Neural cell (in vitro differentiated cells): ENCODE data around the gene RBMS3. TPM values are rescaled to one million over a fixed set of nuclear protein-coding genes. Genes with fewer than 3 reads are reported as not detected.

Experiments
- H2AFZ ChIP-seq: fragments of 200-600, 300-800 bp; sonication (generic), shearing (Covaris generic); 2 replicates; pipeline ENCODE4 v1.6.0; 2014; ENCODE audit warnings: low read depth, mild to moderate bottlenecking, antibody characterized with exemption, low read length, moderate library complexity
- H3F3A ChIP-seq: fragments of 200-600 bp; shearing (Covaris generic); 2 replicates; pipeline ENCODE4 v1.6.1; 2016; ENCODE audit warnings: mild to moderate bottlenecking, moderate library complexity, mixed read lengths, antibody characterized with exemption, low read length; ENCODE audit not compliant: insufficient read depth, poor library complexity, severe bottlenecking
- H3K27ac ChIP-seq: fragments of 200-600, 300-800 bp; sonication (generic), shearing (Covaris generic); 2 replicates; pipeline ENCODE4 v1.5.1; 2014; ENCODE audit warnings: mild to moderate bottlenecking, low read length, moderate library complexity
- H3K27me3 ChIP-seq: fragments of 300-800, 200-600 bp; sonication (generic), shearing (Covaris generic); 2 replicates; pipeline ENCODE4 v1.6.0; 2014; ENCODE audit warnings: mild to moderate bottlenecking, low read depth, low read length, moderate library complexity; ENCODE audit not compliant: insufficient read depth
- H3K36me3 ChIP-seq: fragments of 300-800, 200-600 bp; sonication (generic), shearing (Covaris generic); 2 replicates; pipeline ENCODE4 v1.5.1; 2014; ENCODE audit warnings: mild to moderate bottlenecking, antibody characterized with exemption, low read length, moderate library complexity; ENCODE audit not compliant: insufficient read depth
- H3K4me2 ChIP-seq: fragments of 300-800, 200-600 bp; sonication (generic), shearing (Covaris generic); 2 replicates; pipeline ENCODE4 v1.6.0; 2014; ENCODE audit warnings: mild to moderate bottlenecking, low read length
- H3K4me3 ChIP-seq: fragments of 300-800, 200-600 bp; sonication (generic), shearing (Covaris generic); 2 replicates; pipeline ENCODE4 v1.5.1; 2014; ENCODE audit warnings: mild to moderate bottlenecking, low read length, moderate library complexity
- H3K79me2 ChIP-seq: fragments of 200-600 bp; shearing (Covaris generic); replicated peaks from 2 replicates; pipeline ENCODE4 v1.6.0; 2014; ENCODE audit warnings: mild to moderate bottlenecking, low read length, moderate library complexity; ENCODE audit not compliant: insufficient read depth
- H3K9ac ChIP-seq: fragments of 300-800, 200-600 bp; sonication (generic), shearing (Covaris generic); 2 replicates; pipeline ENCODE4 v1.6.1; 2016; ENCODE audit warnings: mild to moderate bottlenecking, low read length, mixed read lengths
- H3K9me2 ChIP-seq: fragments of 200-600 bp; shearing (Covaris generic); 2 replicates; pipeline ENCODE4 v1.6.1; 2016; ENCODE audit warnings: mild to moderate bottlenecking, low read length, mixed read lengths; ENCODE audit not compliant: insufficient read depth
- H3K9me3 ChIP-seq: fragments of 200-600, 300-800 bp; sonication (generic), shearing (Covaris generic); 2 replicates; pipeline ENCODE4 v1.6.1; 2016; ENCODE audit warnings: mild to moderate bottlenecking, mixed run types, low read length, moderate library complexity, mixed read lengths
- H4K20me1 ChIP-seq: fragments of 200-600 bp; shearing (Covaris generic); 2 replicates; pipeline ENCODE4 v1.6.1; 2016; ENCODE audit warnings: mild to moderate bottlenecking, mixed run types; ENCODE audit not compliant: insufficient read depth
- EP300 ChIP-seq: fragments of 450-650 bp; conservative IDR thresholded peaks from 2 replicates; pipeline ENCODE4 v1.6.1; 2014; ENCODE audit warnings: antibody characterized with exemption, mild to moderate bottlenecking, moderate library complexity; ENCODE audit not compliant: poor library complexity, severe bottlenecking
- EZH2 ChIP-seq: fragments of 200-600, 300-800 bp; shearing (Covaris generic), sonication (generic); IDR thresholded peaks from 2 replicates; pipeline ENCODE4 v1.6.1; 2014; ENCODE audit warnings: antibody characterized with exemption, low read length, borderline replicate concordance, mild to moderate bottlenecking; ENCODE audit not compliant: insufficient read depth, poor library complexity, severe bottlenecking
- MXI1 ChIP-seq: fragments of 450-650 bp; conservative IDR thresholded peaks from 2 replicates; pipeline ENCODE4 v1.6.1; 2014; ENCODE audit warnings: antibody characterized with exemption, mild to moderate bottlenecking; ENCODE audit not compliant: poor library complexity, severe bottlenecking
- POLR2AphosphoS5 ChIP-seq: IDR thresholded peaks from 2 replicates; pipeline ENCODE4 v1.6.1; 2012
- RAD21 ChIP-seq: fragments of 450-650 bp; conservative IDR thresholded peaks from 2 replicates; pipeline ENCODE4 v1.6.1; 2014; ENCODE audit warnings: antibody characterized with exemption, mild to moderate bottlenecking, moderate library complexity
- SMC3 ChIP-seq: fragments of 450-650 bp; conservative IDR thresholded peaks from 2 replicates; pipeline ENCODE4 v1.6.1; 2014; ENCODE audit warnings: antibody characterized with exemption, mild to moderate bottlenecking, moderate library complexity; ENCODE audit not compliant: poor library complexity
- TAF1 ChIP-seq: IDR thresholded peaks from 2 replicates; pipeline ENCODE4 v1.6.1; 2012; ENCODE audit warnings: low read depth
- polyA plus RNA-seq: library from polyadenylated mRNA; depleted of rRNA; stranded (reverse); fragments of >200 nt; gene quantifications from 2 replicates; pipeline ENCODE4 v1.2.3, GENCODE V29; 2014
- TF ChIP-seq, protein P1 (sequence below): IDR thresholded peaks from 2 replicates; pipeline ENCODE4 v1.6.1; 2012; ENCODE audit warnings: borderline replicate concordance
- TF ChIP-seq, protein P2 (sequence below): fragments of 450-650 bp; IDR thresholded peaks from 2 replicates; pipeline ENCODE4 v1.5.1; 2014; ENCODE audit warnings: antibody characterized with exemption, mild to moderate bottlenecking, moderate library complexity; ENCODE audit not compliant: poor library complexity, severe bottlenecking

The RBMS3 gene
- polyA plus RNA-seq, 1 donor from 2014 or later, result 0.53 TPM

DNA sequence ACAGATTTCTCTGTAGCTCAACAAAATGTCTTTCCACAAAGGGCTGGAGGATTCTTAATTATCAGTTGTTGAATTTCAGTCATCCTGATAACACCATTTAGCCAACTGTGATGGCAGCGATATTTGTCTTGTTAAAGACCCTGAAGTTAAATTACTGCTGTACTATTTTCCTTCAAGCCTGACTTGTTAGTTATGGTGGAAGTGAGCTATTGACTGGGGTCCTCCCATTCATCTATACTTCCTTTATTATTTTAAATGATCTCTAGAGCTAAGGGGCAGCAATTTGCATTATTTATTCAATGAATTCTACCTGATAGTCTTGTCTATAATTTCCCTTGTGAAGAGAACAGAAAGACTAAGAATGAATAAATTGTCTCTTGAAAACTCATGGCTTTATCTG lies 64.1 kb downstream of the RBMS3 start:
- Histone ChIP-seq H3K9ac (no peak overlapping the region), H2AFZ (no peak overlapping the region), H3K4me3 (no peak overlapping the region), H3K27ac (peak overlapping the region; percentile 41), H3F3A (peaks cover 4% of the 10 kb centered on the region), H3K79me2 (no peaks in the 10 kb centered on the region), H4K20me1 (no peaks in the 10 kb centered on the region), H3K9me3 (no peaks in the 10 kb centered on the region), H3K4me2 (peak overlapping the region; percentile 8), H3K9me2 (no peaks in the 10 kb centered on the region), H3K36me3 (no peaks in the 10 kb centered on the region), H3K27me3 (no peaks in the 10 kb centered on the region)
- TF ChIP-seq RAD21 (no peak), MXI1 (no peak), POLR2AphosphoS5 (no peak), EP300 (no peak), EZH2 (no peak), SMC3 (no peak), TAF1 (no peak)
- TF ChIP-seq, protein P1, sequence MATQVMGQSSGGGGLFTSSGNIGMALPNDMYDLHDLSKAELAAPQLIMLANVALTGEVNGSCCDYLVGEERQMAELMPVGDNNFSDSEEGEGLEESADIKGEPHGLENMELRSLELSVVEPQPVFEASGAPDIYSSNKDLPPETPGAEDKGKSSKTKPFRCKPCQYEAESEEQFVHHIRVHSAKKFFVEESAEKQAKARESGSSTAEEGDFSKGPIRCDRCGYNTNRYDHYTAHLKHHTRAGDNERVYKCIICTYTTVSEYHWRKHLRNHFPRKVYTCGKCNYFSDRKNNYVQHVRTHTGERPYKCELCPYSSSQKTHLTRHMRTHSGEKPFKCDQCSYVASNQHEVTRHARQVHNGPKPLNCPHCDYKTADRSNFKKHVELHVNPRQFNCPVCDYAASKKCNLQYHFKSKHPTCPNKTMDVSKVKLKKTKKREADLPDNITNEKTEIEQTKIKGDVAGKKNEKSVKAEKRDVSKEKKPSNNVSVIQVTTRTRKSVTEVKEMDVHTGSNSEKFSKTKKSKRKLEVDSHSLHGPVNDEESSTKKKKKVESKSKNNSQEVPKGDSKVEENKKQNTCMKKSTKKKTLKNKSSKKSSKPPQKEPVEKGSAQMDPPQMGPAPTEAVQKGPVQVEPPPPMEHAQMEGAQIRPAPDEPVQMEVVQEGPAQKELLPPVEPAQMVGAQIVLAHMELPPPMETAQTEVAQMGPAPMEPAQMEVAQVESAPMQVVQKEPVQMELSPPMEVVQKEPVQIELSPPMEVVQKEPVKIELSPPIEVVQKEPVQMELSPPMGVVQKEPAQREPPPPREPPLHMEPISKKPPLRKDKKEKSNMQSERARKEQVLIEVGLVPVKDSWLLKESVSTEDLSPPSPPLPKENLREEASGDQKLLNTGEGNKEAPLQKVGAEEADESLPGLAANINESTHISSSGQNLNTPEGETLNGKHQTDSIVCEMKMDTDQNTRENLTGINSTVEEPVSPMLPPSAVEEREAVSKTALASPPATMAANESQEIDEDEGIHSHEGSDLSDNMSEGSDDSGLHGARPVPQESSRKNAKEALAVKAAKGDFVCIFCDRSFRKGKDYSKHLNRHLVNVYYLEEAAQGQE, result no peak
- TF ChIP-seq, protein P2, sequence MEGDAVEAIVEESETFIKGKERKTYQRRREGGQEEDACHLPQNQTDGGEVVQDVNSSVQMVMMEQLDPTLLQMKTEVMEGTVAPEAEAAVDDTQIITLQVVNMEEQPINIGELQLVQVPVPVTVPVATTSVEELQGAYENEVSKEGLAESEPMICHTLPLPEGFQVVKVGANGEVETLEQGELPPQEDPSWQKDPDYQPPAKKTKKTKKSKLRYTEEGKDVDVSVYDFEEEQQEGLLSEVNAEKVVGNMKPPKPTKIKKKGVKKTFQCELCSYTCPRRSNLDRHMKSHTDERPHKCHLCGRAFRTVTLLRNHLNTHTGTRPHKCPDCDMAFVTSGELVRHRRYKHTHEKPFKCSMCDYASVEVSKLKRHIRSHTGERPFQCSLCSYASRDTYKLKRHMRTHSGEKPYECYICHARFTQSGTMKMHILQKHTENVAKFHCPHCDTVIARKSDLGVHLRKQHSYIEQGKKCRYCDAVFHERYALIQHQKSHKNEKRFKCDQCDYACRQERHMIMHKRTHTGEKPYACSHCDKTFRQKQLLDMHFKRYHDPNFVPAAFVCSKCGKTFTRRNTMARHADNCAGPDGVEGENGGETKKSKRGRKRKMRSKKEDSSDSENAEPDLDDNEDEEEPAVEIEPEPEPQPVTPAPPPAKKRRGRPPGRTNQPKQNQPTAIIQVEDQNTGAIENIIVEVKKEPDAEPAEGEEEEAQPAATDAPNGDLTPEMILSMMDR, result no peak

DNA sequence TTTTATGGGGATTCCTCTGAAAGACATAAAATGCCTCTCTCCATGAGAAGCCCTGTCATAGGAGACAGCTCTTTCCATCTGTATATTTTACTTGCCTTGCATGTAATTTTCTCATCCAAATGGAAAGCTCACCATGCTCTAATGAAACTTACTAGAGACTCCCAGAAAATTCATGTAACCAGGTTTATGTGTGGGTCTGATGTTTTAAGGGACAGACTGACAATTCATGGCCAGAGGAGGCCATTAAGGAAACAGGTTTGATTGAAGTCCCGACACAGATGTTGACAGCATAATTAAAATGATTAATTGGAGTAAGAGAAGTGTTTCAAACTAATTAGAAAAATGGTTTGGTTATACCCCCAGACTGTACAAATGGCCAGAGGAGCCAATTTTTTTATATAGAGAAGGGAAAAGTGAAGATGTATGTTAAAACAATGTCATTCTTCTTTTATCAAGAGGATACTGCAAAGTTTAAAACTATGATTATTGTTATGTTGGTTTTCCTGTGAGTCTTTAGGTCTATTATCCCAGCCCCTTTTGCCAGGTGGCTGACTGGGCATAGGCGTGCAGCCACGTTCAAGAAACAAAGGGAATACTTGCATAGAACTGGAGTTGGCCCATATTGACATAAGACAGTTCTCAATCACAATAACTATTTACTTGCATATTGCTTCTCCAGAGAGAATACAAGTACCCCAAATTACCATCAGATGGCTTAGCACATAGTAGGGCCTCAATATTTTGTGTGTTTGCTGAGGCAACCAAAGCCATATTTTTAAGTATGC lies 64.8 kb downstream of the RBMS3 start:
- Histone ChIP-seq H4K20me1 (no peaks in the 10 kb centered on the region), H3K9me3 (no peaks in the 10 kb centered on the region), H3K27me3 (no peaks in the 10 kb centered on the region), H3F3A (peaks cover 4% of the 10 kb centered on the region), H3K36me3 (no peaks in the 10 kb centered on the region), H3K9me2 (no peaks in the 10 kb centered on the region), H3K27ac (peak overlapping the region; percentile 41), H3K9ac (no peak overlapping the region), H3K4me3 (no peak overlapping the region), H2AFZ (no peak overlapping the region), H3K79me2 (no peaks in the 10 kb centered on the region), H3K4me2 (peak overlapping the region; percentile 8)
- TF ChIP-seq, protein P1, result no peak
- no peak for TF ChIP-seq RAD21
- TF ChIP-seq, protein P2, result no peak
- TF ChIP-seq EP300, result peak; percentile 69
